NB4 (cell line): Measurements from ENCODE around the gene KRT13.

Experiments
- CTCF ChIP-seq: IDR thresholded peaks from one replicate; pipeline ENCODE4 v1.5.1; 2012; ENCODE audit warnings: low read depth, low read length
- POLR2A ChIP-seq: IDR thresholded peaks from 2 replicates; pipeline ENCODE4 v1.6.1; 2011; ENCODE audit warnings: mild to moderate bottlenecking; ENCODE audit not compliant: insufficient read length; ENCODE audit errors: extremely low read depth

GRCh38 chr17:41483531-41483930 lies 21.9 kb downstream of the KRT13 start:
- TF ChIP-seq CTCF (no peak), POLR2A (no peak)
